ENCODE results near the gene RCCD1. TPM values are rescaled to one million over a fixed set of nuclear protein-coding genes. Genes with fewer than 3 reads are reported as not detected.

RCCD1 gene
- total RNA-seq, 1 donor from 2014 or later, result 10.0 TPM

DNA sequence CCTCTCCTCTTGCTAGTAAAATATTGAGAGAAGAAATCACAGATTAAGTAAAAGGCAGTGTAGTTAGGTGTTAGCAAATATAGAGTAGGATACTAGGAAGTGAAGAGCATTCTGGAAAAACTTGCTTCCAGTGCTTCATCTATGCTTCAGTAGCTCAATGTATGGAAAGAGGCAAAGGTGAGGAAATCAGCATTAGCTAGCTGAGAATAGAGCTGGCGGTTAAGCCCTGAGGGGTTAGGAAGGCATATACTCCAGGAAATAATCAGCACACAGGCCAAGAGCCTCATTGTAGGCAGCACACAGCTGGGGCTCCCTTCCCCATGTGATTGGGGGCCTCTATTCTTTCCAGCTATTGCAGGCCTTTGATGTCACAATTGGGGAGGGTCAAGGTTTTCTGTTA is 13.8 kb downstream of the RCCD1 start:
- no peaks in the 10 kb centered on the region for H3K9me3 ChIP-seq
- no peak for TF ChIP-seq CTCF (IDR thresholded peaks at IDR 0.05)
- no peak overlapping the region for H3K27ac ChIP-seq
- DNase-seq (ENCODE audit: low spot score in 2 of 2), result no peak
- no peak overlapping the region for H3K4me3 ChIP-seq
- H3K4me1 ChIP-seq, result no peaks in the 10 kb centered on the region
- H3K27me3 ChIP-seq, result no peaks in the 10 kb centered on the region
- peaks cover 10 to 14% of the 10 kb centered on the region in 2 donors for H3K36me3 ChIP-seq
- intact Hi-C loops (cut with DNase I), result no loop called here

- Histone ChIP-seq H3K4me1 (no peaks in the 10 kb centered on the region), H3K9me3 (no peaks in the 10 kb centered on the region), H3K36me3 (peaks cover 9 to 20% of the 10 kb centered on the region in 2 donors), H3K27ac (no peak overlapping the region), H3K4me3 (no peak overlapping the region), H3K27me3 (no peaks in the 10 kb centered on the region)
- no peak for DNase-seq (ENCODE audit: low spot score in 2 of 2)
- TF ChIP-seq CTCF (IDR thresholded peaks at IDR 0.05), result no peak
- intact Hi-C loops (cut with DNase I), result no loop called here
These were observed 15.6 kb downstream of the RCCD1 start for GRCh38 chr15:90970274-90970673.

DNA sequence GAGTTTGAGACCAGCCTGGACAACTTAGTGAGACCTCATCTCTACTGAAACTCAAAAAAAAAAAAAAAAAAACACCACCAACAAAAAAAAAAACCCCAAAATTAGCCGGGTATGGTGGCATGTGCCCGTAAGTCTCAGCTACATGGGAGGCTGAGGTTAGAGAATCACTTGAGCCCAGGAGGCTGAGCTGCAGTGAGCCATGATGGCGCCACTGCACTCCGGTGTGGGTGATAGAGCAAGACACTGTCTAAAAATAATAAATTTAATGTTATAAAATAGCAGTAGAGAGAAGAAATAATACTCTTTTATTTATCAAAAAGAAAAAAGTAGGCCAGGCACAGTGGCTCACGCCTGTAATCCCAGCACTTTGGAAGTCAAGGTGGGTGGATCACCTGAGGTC is 17.4 kb downstream of the RCCD1 start:
- H3K4me1 ChIP-seq, result no peaks in the 10 kb centered on the region
- no peaks in the 10 kb centered on the region for H3K27me3 ChIP-seq
- no peak overlapping the region for H3K27ac ChIP-seq
- intact Hi-C loops (cut with DNase I), result no loop called here
- TF ChIP-seq CTCF (IDR thresholded peaks at IDR 0.05), result no peak
- no peaks in the 10 kb centered on the region for H3K9me3 ChIP-seq
- peaks cover 8 to 9% of the 10 kb centered on the region in 2 donors for H3K36me3 ChIP-seq
- no peak for DNase-seq (ENCODE audit: low spot score in 2 of 2)
- H3K4me3 ChIP-seq, result no peak overlapping the region

DNA sequence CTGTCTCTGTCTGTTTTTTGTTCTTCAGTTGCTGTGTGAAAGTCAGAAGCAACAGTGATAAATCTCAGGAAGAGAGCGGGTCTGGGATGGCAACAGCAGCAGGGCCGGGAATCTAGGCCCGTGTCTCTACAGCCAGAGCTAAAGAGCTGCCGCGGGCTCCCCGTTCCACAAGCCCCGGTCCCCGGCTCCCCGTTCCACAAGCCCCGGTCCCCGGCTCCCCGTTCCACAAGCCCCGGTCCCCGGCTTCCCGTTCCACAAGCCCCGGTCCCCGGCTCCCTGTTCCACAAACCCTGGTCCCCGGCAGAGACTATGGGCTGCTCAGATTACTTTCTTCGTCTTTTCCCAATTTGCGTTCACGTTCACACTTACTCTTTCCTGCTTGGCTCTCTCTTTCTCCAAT is 19.5 kb downstream of the RCCD1 start:
- peaks cover 3 to 8% of the 10 kb centered on the region in 2 donors for H3K36me3 ChIP-seq
- intact Hi-C loops (cut with DNase I), result no loop called here
- no peak for DNase-seq (ENCODE audit: low spot score in 2 of 2)
- H3K4me3 ChIP-seq, result no peak overlapping the region
- H3K27me3 ChIP-seq, result no peaks in the 10 kb centered on the region
- TF ChIP-seq CTCF (IDR thresholded peaks at IDR 0.05), result no peak
- no peaks in the 10 kb centered on the region for H3K9me3 ChIP-seq
- no peak overlapping the region for H3K27ac ChIP-seq
- no peaks in the 10 kb centered on the region for H3K4me1 ChIP-seq

DNA sequence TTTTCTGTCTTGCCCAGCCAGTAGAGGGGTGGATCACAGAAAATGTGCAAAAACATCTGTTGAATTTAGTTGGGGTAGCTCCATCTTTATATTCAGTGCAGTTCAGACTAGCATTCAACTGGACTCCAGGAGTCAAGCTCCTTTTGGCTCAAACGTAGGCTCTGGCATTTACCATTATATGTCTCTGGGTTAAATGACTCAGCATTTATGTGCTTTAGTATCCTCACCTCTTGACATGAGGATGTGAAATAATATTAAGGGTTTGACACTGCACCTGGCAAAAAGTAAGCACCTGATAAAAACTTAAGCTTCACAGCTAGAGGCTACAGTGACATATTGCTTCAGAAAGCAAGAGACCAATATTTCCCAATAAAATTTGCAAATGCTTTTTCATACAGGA is 24.9 kb downstream of the RCCD1 start:
- Histone ChIP-seq H3K4me3 (no peak overlapping the region), H3K27ac (no peak overlapping the region), H3K4me1 (no peaks in the 10 kb centered on the region), H3K9me3 (no peaks in the 10 kb centered on the region), H3K27me3 (no peaks in the 10 kb centered on the region), H3K36me3 (peaks cover 0 to 2% of the 10 kb centered on the region in 2 donors)
- DNase-seq (ENCODE audit: low spot score in 2 of 2), result no peak
- no peak for TF ChIP-seq CTCF (IDR thresholded peaks at IDR 0.05)
- intact Hi-C loops (cut with DNase I), result no loop called here

DNA sequence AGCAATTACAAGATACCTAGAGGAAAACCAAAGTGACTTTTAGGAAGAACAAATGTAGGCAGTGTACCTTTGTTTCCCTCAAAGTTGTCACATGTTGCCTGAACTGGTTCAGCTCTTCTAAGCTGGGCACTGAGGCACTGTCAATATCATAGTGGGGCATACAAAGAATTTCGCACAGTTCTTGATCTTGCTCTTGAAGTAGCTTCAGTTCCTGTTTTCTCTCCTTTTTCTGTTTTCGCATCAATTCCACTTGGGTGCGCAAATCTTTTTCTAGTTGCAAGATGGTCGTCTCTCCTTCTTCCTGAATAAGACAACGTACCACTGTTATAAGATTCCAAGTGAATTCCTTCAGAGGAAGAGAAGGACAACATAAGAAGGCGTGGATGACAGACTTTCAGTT is 27.0 kb downstream of the RCCD1 start:
- no peak overlapping the region for H3K27ac ChIP-seq

More for the DNA sequence above, 27.0 kb downstream of the RCCD1 start:
- no peaks in the 10 kb centered on the region for H3K4me1 ChIP-seq
- no peaks in the 10 kb centered on the region for H3K27me3 ChIP-seq
- H3K4me3 ChIP-seq, result no peak overlapping the region
- TF ChIP-seq CTCF (IDR thresholded peaks at IDR 0.05), result no peak
- peaks cover 0 to 2% of the 10 kb centered on the region in 2 donors for H3K36me3 ChIP-seq
- no peaks in the 10 kb centered on the region for H3K9me3 ChIP-seq
- intact Hi-C loops (cut with DNase I), result no loop called here
- no peak for DNase-seq (ENCODE audit: low spot score in 2 of 2)

Data from ascending aorta (tissue), 2 donors.